Kidney glomerular epithelial cell (primary cell): ENCODE results near the gene MRPL43.

Source experiments
- DNase-seq: peaks from one replicate; lab custom pipeline; 2025; lab: John Stamatoyannopoulos, UW

The MRPL43 gene

GRCh38 chr10:101002456-101002855, 15.2 kb upstream of the MRPL43 start:
- no peak for DNase-seq

- no peak for DNase-seq
Measured at GRCh38 chr10:101001659-101002035, 14.3 kb upstream of the MRPL43 start.

- DNase-seq = peak; percentile 50
Measured at GRCh38 chr10:101000915-101001658, 13.8 kb upstream of the MRPL43 start.

GRCh38 chr10:101000127-101000914, 13.0 kb upstream of the MRPL43 start:
- no peak for DNase-seq

- DNase-seq = no peak
Measured at GRCh38 chr10:100999742-101000126, 12.4 kb upstream of the MRPL43 start, which contains the start of gene LZTS2. TSS of gene LZTS2 (plus strand) at chr10:100999808. CDS start at chr10:101002539, 2,731 bp downstream.

- peak; percentile 52 for DNase-seq
Measured at GRCh38 chr10:100998991-100999741, 11.9 kb upstream of the MRPL43 start.

- peak; percentile 82 for DNase-seq
Measured at GRCh38 chr10:100998183-100998990, 11.1 kb upstream of the MRPL43 start.

- peak; percentile 70 for DNase-seq
Measured at GRCh38 chr10:100997360-100998182, 10.3 kb upstream of the MRPL43 start.

- DNase-seq = peak; percentile 70
Measured at GRCh38 chr10:100996678-100997359, 9.5 kb upstream of the MRPL43 start.

- no peak for DNase-seq
Measured at GRCh38 chr10:100995181-100995580, 7.9 kb upstream of the MRPL43 start.

GRCh38 chr10:100993986-100994708, 6.8 kb upstream of the MRPL43 start:
- DNase-seq = peak; percentile 27

- no peak for DNase-seq
Measured at GRCh38 chr10:100989088-100989487, 1.8 kb upstream of the MRPL43 start.

- DNase-seq = no peak
Measured at GRCh38 chr10:100988166-100988565, 869 bp upstream of the MRPL43 start.

GRCh38 chr10:100987685-100988049, 370 bp upstream of the MRPL43 start:
- DNase-seq = no peak

GRCh38 chr10:100986623-100986951, 710 bp downstream of the MRPL43 start:
- no peak for DNase-seq

- DNase-seq = no peak
Measured at GRCh38 chr10:100985336-100985735, 2.0 kb downstream of the MRPL43 start.

- DNase-seq = no peak
Measured at GRCh38 chr10:100984672-100985177, 2.6 kb downstream of the MRPL43 start.

GRCh38 chr10:100983868-100984671, 3.2 kb downstream of the MRPL43 start:
- DNase-seq = no peak
